ENCODE measurements around the gene KIRREL3.

The KIRREL3 gene

GRCh38 chr11:126901783-126902182 lies 98.8 kb downstream of the KIRREL3 start:
- DNase-seq = no peak

DNA sequence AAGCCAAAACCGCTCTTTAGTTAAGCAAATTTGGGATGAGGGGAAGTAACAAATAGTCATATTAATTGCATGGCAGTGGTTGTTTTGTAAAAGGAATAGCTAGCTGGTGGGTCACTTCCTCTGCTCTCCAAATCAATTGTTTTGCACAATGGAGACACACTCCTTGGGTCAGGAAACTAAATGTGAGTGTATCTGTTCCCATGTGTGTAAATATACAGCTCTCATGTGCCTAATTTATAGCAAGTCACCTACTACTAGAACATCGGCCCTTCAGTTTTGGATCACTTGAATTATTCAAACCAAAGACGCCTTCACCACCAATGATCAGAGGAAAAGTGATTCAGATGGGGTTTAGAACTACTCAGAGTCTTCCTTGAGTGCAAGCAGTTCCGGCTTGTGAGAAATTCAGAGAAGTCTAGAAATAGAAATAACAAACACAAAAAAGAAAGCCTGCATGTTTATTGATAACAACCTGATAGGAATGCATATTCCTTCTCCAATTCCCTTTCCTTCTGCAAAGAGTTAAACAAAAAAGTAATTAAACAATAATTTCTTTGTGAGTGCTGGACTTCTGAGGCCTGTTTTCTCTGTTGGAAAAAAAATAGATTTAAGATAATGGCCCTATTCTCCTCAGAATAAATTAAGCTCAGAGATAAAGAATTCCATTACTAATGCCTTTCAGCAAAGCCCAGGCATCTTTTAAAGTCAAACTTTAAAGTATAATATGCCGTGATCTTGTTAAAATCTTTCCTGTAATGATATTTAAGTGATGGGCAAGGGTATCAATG lies 100.4 kb downstream of the KIRREL3 start:
- no peak for DNase-seq

- no peak for DNase-seq
Measured at GRCh38 chr11:126898802-126899201, 101.8 kb downstream of the KIRREL3 start.

- no peak for DNase-seq
Measured at GRCh38 chr11:126897430-126897829, 103.1 kb downstream of the KIRREL3 start.

- no peak for DNase-seq
Measured at GRCh38 chr11:126896025-126896424, 104.5 kb downstream of the KIRREL3 start.

DNA sequence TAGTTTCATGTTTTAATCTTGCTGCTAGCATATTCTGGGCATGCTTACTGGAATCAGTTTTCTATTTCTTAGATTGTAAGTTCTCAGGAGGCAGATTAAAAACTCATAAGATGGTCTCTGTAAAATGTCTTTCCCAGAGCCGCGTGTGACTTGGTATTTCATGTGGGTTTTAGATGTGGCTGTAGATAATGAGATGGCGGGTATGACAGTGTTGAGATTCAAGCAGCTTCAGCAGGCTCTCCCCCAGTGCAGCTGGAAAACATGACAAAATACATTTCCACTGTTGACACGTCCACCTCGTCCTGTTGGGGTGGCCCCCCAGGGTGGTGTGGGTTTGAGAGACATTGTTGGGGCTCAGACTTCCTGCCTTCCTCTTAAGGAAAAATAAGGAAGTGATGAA lies 106.8 kb downstream of the KIRREL3 start:
- no peak for DNase-seq

GRCh38 chr11:126892756-126893155 lies 107.8 kb downstream of the KIRREL3 start:
- no peak for DNase-seq

- DNase-seq = no peak
Measured at GRCh38 chr11:126891556-126892217, 108.9 kb downstream of the KIRREL3 start.

DNA sequence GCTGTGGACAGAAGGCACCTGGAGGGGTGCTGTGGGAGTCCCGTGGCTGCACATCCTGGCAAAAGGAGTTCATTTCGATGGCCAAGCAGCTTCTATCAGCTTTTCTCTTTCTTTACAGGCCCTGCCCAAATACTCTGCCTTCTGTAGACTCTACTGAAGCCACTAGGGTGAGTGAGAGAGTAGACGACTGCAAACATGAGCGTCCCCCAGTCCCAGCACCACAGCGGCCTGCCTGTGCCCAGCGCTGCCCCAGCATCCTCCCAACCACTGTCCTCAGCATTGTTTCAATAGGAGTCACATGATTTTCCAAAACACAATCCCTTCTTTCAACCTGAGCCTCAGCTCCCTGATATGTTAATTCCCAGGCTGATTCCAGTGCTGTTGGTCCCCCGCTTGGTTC lies 110.0 kb downstream of the KIRREL3 start:
- no peak for DNase-seq

DNA sequence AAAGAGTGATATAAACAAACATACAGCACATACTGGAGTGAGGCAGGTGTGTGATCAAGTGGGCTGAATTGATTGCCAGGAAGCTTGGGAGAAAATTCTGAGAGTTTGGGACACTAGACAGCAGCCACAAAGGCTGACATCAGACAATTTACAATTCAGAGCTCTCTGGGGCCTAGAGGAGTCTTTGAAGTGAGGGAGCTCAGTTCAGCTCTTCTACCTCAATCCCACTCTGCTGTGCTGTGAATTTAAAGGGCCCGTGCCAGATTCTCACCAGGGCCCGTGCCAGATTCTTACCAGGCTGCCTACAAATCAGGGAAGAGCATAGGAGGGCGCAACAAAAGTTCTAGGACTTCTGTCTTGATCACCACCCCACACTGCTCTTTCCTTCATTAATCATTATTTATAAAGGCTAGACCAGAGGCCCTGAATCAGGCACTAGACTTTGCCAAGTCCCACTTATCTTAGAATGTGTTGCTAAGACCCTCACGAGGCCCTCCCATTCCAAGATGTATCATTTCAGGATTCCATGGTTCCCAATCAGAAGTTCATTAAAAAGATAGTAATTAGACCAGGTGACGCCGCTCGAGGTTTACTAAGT lies 112.4 kb downstream of the KIRREL3 start:
- DNase-seq = no peak

DNA sequence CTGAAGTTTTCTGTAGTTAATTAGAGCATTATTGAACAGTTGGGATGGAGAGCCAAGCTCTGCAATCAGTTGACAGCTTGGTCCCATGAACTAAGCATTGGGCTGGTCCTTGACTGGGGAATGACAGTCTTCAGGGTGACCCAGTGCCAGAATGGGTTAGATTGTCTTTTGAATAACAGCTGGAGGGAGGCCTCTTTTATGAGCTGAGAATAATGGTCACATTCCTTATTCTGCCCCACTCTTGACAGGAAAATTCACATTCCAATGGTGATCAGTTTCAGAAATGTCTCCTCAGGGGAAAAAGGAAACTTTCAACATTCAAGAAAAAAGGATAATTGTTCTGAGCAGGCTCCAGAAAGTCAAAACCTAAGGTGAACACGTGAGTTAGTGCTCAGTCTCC lies 113.9 kb downstream of the KIRREL3 start:
- DNase-seq = no peak

GRCh38 chr11:126886085-126886484 lies 114.5 kb downstream of the KIRREL3 start:
- DNase-seq = no peak

DNA sequence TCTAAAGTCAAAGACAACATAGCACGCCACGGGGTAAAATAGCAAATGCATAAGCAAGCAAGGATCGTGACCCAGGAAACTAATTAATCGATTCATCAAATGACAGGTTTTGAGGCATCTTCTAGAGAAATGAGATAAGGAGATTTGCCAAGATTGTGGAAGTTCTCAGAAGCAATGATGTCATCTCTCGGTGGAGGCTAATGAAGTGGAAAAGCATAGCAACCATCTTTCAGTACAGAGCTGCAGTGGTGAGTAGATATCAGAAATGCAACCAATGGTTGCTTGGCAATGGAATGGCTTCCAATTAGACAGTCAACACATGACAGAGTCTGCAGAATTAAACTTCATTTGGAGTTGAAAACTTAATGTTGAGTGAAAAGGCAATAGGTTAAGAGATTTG lies 116.0 kb downstream of the KIRREL3 start:
- no peak for DNase-seq

GRCh38 chr11:126884192-126884591 lies 116.4 kb downstream of the KIRREL3 start:
- no peak for DNase-seq

DNA sequence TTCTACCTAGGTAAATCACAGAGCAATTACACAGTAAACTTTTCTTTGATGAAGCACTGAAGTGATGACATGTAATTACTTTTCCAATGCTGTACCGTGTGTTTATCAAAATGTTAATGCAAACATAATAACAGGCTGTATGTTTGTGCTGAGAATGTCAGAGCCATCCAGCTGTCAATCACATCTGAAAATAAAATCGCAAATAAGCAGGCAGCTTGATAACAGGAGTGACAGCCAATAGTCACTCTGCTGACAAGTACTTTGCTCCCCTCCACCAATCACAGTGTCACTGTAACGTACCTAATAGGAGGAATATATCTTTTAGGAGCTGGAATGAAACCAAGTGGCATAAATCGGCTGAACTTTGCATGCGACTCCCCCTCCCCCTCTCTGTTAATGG lies 119.7 kb downstream of the KIRREL3 start:
- no peak for DNase-seq

DNA sequence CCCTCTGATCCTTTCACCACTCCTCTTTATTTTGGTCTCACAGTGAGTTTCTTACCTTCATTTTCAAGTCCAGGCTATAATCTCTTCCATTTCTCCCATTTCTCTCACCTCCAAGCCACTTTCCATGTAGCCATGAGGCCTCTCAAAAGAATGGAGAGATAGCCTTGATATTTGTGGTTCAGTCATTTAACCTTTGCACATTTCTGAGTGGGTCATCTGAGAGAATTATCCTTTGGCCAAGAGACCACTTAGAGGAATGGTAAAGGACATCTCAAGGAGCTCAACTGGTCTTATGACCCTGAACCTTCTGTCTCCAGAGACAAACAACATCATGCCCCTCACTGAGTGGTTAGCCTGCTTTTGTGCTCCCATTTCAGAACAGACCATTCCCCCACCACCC lies 121.1 kb downstream of the KIRREL3 start:
- DNase-seq = no peak

DNA sequence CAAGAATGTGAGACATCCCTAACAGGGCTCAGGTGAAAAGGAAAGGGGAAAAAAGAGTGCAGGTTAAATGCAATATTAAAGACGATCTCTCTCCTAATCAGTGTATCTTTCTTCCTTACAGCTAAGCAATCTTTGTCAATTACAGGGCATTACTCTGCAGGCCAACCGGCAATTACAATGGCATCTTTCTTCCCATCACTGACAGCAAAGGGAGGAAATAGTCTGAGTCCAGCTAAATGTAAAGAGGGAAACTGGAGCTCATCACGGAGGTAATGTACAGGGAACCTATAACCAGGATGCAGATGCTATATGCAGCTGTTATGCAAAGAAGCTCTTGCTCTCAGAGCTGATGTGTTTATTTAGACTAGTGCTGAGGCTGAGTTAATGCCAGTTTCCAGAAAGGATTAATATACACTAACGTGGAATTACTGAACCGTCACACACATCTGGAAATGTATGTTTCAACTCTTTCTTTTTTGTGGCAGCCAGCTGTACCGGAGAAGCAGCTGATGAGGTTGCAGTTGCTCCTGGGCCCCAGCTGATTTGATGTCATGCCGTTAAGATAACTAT lies 121.6 kb downstream of the KIRREL3 start:
- no peak for DNase-seq

GRCh38 chr11:126874831-126875230 lies 125.7 kb downstream of the KIRREL3 start:
- no peak for DNase-seq

DNA sequence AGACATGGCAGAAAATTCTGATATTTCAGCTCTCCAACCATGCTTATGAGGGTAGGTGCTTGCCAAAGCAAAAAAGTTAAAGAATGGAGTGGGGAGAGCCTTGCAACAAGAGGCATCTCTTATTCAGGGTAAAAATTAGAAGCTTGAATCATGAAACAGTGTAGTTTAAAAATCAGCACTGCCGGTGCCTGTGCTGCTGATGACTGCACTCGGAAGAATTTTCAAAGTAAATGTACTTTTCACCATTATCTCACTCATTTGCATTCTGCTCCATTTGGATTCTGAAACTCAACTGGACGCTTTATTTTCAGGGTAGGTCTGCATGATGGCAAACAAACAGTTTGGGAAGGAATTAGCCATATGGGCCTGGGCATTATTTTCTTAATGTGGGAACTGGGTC lies 126.3 kb downstream of the KIRREL3 start:
- no peak for DNase-seq

DNA sequence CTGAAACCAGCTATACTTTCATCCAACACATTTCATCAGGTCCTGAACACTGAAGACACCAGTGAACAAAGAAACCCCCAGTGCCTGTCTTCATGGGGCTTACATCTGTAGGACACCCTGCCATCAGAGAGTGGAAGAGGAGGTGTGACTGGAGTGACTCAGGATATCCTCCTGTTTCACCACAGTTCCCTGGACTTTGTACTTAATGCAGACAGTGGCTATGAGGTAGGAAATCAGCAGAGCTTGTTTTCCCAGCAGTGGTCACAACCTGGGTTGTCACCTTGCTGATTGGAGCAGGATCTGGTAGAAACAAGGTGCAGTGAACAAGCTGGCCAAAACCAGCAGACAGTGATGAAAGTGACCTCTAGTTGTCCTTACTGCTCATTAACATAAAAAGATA lies 128.8 kb downstream of the KIRREL3 start:
- no peak for DNase-seq

GRCh38 chr11:126870021-126870420 lies 130.5 kb downstream of the KIRREL3 start:
- no peak for DNase-seq

DNA sequence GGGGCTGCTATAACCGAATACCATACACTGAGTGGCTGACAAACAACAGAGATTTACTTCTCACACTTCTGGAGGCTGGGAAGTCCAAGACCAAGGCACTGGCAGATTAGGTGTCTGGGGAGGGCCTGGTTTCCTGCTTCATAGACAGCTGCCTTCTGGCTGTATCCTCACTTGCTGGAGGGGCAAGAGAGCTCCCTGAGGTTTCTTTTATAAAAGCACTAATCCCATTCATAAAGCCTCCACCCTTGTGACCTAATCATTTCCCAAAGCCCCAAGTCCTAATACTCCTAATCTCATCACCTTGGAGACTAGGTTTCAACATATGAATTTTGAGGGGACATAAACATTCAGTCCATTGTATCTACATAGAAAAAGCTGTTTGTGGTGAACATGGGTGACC lies 131.8 kb downstream of the KIRREL3 start:
- DNase-seq = no peak

DNA sequence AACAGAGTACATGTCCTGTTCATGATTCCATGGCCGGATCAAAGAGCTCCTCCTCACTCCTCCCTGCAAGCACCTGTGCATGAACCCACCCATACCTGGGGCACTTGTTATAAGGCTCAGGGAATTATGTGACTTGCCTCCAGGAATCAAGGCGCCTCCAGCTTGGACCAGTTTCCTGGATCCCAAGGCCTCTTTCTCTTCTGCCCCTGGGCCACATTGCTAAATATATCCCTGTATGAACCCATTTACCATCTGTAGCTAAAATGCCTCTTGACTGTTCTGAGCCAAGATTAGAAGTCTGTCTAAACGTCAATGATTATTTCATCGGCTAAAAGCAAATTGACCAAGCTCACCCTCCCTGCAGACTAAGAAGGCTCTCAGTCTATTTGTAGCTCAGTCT lies 135.6 kb downstream of the KIRREL3 start:
- no peak for DNase-seq
